H1 (cell line): Measurements from ENCODE around the gene SCARB1.

ENCODE experiments used
- EZH2 ChIP-seq: fragments of 200-600 bp; sonication (generic); IDR thresholded peaks from 2 replicates; pipeline ENCODE4 v1.7.1; 2012; ENCODE audit warnings: low read depth, mild to moderate bottlenecking, moderate library complexity, low read length, inconsistent platforms; ENCODE audit not compliant: severe bottlenecking
- TAF1 ChIP-seq: IDR thresholded peaks from 2 replicates; pipeline ENCODE4 v1.6.1; 2011; ENCODE audit warnings: mild to moderate bottlenecking, low read depth, low read length
- TF ChIP-seq, protein P1 (sequence below), 3 experiments: IDR thresholded peaks; 1 replicate in 2 of 3; 2 replicates in 1 of 3; pipeline versions ENCODE4 v1.5.1 to v1.6.1; 2011; ENCODE audit warnings: low read length in 3 of 3, mild to moderate bottlenecking in 3 of 3, inconsistent platforms in 2 of 3, low read depth in 1 of 3, moderate library complexity in 1 of 3; ENCODE audit not compliant: insufficient read depth in 1 of 3; ENCODE audit errors: control extremely low read depth in 1 of 3

DNA sequence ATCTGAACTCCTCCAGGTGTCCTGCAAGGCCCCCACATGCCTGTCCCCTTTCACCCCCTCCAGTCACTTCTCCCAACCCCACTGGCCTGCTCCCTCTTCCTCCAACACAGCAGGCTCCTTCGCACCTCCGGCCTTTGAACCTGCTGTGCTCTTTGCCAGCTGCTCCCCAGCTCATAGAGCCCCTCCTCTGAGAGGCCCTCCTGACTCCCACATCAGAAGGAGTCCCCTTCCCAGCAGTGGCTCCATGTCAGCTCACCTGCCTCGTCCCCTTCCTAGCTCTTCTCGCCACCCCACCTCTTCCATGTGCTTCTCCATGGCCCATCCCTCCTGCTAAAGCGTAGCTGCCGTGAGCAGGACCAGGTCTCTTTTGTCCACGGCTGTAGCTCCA, 22.1 kb downstream of the SCARB1 start:
- TF ChIP-seq, protein P1, sequence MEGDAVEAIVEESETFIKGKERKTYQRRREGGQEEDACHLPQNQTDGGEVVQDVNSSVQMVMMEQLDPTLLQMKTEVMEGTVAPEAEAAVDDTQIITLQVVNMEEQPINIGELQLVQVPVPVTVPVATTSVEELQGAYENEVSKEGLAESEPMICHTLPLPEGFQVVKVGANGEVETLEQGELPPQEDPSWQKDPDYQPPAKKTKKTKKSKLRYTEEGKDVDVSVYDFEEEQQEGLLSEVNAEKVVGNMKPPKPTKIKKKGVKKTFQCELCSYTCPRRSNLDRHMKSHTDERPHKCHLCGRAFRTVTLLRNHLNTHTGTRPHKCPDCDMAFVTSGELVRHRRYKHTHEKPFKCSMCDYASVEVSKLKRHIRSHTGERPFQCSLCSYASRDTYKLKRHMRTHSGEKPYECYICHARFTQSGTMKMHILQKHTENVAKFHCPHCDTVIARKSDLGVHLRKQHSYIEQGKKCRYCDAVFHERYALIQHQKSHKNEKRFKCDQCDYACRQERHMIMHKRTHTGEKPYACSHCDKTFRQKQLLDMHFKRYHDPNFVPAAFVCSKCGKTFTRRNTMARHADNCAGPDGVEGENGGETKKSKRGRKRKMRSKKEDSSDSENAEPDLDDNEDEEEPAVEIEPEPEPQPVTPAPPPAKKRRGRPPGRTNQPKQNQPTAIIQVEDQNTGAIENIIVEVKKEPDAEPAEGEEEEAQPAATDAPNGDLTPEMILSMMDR (IDR thresholded peaks at IDR 0.05; ENCODE audit: control extremely low read depth in 1 of 3, insufficient read depth in 1 of 3, low read depth in 1 of 3, low read length in 3 of 3) = no peak
- TF ChIP-seq TAF1 (no peak), EZH2 (no peak)
